Measurements from ENCODE around the gene SND1.

SND1 gene

GRCh38 chr7:128113839-128114238 is 461.8 kb downstream of the SND1 start (continued):
- TF ChIP-seq ZNF148 (tag by site-specific recombination; IDR thresholded peaks at IDR 0.05; ENCODE audit: borderline replicate concordance), result no peak

- no peaks in the 10 kb centered on the region for H3K9me3 ChIP-seq (ENCODE audit: control insufficient read depth, insufficient read depth, low read depth, low read length)
- TF ChIP-seq ZNF324 (tag by site-specific recombination; IDR thresholded peaks at IDR 0.05), result no peak
- TF ChIP-seq ZNF16 (tag by site-specific recombination; IDR thresholded peaks at IDR 0.05; ENCODE audit: low read depth), result no peak
- TF ChIP-seq KLF1 (tag by site-specific recombination; IDR thresholded peaks at IDR 0.05), result no peak
- no peak for TF ChIP-seq ZNF558 (tag by site-specific recombination; IDR thresholded peaks at IDR 0.05)
- TF ChIP-seq ZNF274 (IDR thresholded peaks at IDR 0.05; ENCODE audit: low read length), result no peak
- TF ChIP-seq ZNF274 (tag by site-specific recombination; IDR thresholded peaks at IDR 0.05; ENCODE audit: borderline replicate concordance), result no peak
- TF ChIP-seq ZIC2 (tag by site-specific recombination; IDR thresholded peaks at IDR 0.05), result peak; percentile 49; the same call in 1 of the 2 replicates
- no peak for TF ChIP-seq ZNF677 (tag by site-specific recombination; IDR thresholded peaks at IDR 0.05)
- TF ChIP-seq PATZ1 (tag by site-specific recombination; IDR thresholded peaks at IDR 0.05), result no peak
- ChIA-PET POLR2A (no interaction called here), CTCF (interaction anchor here (2.4 kb wide), 1 partner anchor 94 kb away, joined by 8 read pairs; no protein-coding TSS in a partner anchor)
- no peaks in the 10 kb centered on the region for H3K36me3 ChIP-seq (ENCODE audit: control insufficient read depth in 2 of 2, insufficient read depth in 1 of 2, low read length in 2 of 2)
- H3K27ac ChIP-seq (ENCODE audit: extremely low read depth, low read depth, low read length), result no peak overlapping the region
- no peak overlapping the region for H3K4me3 ChIP-seq (ENCODE audit: low read depth, low read length)
- H3K4me1 ChIP-seq (ENCODE audit: control insufficient read depth, insufficient read depth, low read length), result no peaks in the 10 kb centered on the region
Observed at GRCh38 chr7:128114806-128115205, 462.8 kb downstream of the SND1 start.

- POLR2A ChIA-PET, result no interaction called here
- CTCF ChIA-PET, result interaction anchor here (2.4 kb wide), 1 partner anchor 94 kb away, joined by 8 read pairs; no protein-coding TSS in a partner anchor
- Histone ChIP-seq H3K36me3 (ENCODE audit: control insufficient read depth in 2 of 2, insufficient read depth in 1 of 2, low read length in 2 of 2) (no peaks in the 10 kb centered on the region), H3K4me1 (ENCODE audit: control insufficient read depth, insufficient read depth, low read length) (no peaks in the 10 kb centered on the region), H3K9me3 (ENCODE audit: control insufficient read depth, insufficient read depth, low read depth, low read length) (no peaks in the 10 kb centered on the region), H3K27ac (ENCODE audit: extremely low read depth, low read depth, low read length) (no peak overlapping the region), H3K4me3 (ENCODE audit: low read depth, low read length) (no peak overlapping the region)
- TF ChIP-seq ZBTB20 (tag by site-specific recombination; IDR thresholded peaks at IDR 0.05) (no peak), ZNF645 (tag by site-specific recombination; IDR thresholded peaks at IDR 0.05) (no peak), KLF16 (tag by site-specific recombination; IDR thresholded peaks at IDR 0.05) (no peak), SCRT2 (tag by site-specific recombination; IDR thresholded peaks at IDR 0.05) (no peak), YY1 (tag by site-specific recombination; IDR thresholded peaks at IDR 0.05) (no peak), ZNF341 (tag by site-specific recombination; IDR thresholded peaks at IDR 0.05; ENCODE audit: low read depth) (peak; percentile 84; the same call in 1 of the 2 replicates), PRDM10 (tag by site-specific recombination; IDR thresholded peaks at IDR 0.05) (no peak), ZNF302 (tag by site-specific recombination; IDR thresholded peaks at IDR 0.05; ENCODE audit: low read depth) (no peak), ZNF747 (tag by site-specific recombination; IDR thresholded peaks at IDR 0.05) (no peak), ZNF792 (tag by site-specific recombination; IDR thresholded peaks at IDR 0.05) (no peak), GLI2 (tag by site-specific recombination; IDR thresholded peaks at IDR 0.05; ENCODE audit: borderline replicate concordance, low read depth) (no peak), GLI4 (tag by site-specific recombination; IDR thresholded peaks at IDR 0.05) (no peak), ZNF843 (tag by site-specific recombination; IDR thresholded peaks at IDR 0.05) (no peak), TRIM28 (IDR thresholded peaks at IDR 0.05; ENCODE audit: borderline replicate concordance, low read length) (no peak), ZNF660 (tag by site-specific recombination; IDR thresholded peaks at IDR 0.05) (0 out of 2 replicates have a peak, but pooled peaks have one; percentile 27), ZNF521 (tag by site-specific recombination; IDR thresholded peaks at IDR 0.05) (no peak)
Observed at GRCh38 chr7:128115336-128115820, 463.4 kb downstream of the SND1 start.
